VCaP (cell line): Measurements from ENCODE around the gene ARMC10.
A peak's percentile ranks its signal among the peaks of the same experiment; 100 is the strongest.

Experiments
- H3K27ac ChIP-seq: fragments of 450-650 bp; 2 replicates; pipeline ENCODE4 v1.5.1; 2017
- TF ChIP-seq, protein P1 (sequence below): fragments of 450-650 bp; conservative IDR thresholded peaks from 2 replicates; pipeline ENCODE4 v1.5.1; 2017; ENCODE audit warnings: mild to moderate bottlenecking, moderate library complexity

Gene ARMC10

DNA sequence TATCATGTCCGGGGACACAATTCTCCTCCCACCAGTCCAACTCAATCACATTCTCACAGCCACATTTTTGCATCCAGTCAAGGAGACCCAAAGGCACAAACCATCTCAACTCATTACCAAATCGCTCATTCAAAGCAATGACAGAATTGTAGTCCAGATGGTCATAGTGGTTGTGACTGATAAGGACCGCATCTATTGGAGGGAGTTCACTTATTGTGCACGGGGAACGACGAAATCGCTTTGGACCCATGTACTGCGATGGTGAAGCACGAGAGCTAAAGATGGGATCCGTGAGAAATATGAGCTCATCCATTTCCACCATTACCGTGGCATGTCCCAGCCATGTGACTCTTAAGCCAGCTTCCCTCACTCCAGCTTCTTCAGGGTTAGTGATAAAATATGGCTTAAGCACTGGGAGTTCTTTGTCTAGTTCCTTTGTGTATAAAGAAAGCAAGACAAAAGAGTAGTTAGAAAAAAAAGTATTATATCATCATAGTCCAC is 44.9 kb downstream of the ARMC10 start:
- TF ChIP-seq, protein P1, sequence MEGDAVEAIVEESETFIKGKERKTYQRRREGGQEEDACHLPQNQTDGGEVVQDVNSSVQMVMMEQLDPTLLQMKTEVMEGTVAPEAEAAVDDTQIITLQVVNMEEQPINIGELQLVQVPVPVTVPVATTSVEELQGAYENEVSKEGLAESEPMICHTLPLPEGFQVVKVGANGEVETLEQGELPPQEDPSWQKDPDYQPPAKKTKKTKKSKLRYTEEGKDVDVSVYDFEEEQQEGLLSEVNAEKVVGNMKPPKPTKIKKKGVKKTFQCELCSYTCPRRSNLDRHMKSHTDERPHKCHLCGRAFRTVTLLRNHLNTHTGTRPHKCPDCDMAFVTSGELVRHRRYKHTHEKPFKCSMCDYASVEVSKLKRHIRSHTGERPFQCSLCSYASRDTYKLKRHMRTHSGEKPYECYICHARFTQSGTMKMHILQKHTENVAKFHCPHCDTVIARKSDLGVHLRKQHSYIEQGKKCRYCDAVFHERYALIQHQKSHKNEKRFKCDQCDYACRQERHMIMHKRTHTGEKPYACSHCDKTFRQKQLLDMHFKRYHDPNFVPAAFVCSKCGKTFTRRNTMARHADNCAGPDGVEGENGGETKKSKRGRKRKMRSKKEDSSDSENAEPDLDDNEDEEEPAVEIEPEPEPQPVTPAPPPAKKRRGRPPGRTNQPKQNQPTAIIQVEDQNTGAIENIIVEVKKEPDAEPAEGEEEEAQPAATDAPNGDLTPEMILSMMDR = no peak
- no peak overlapping the region for H3K27ac ChIP-seq

GRCh38 chr7:103120362-103120761 is 45.4 kb downstream of the ARMC10 start:
- TF ChIP-seq, protein P1 = no peak
- no peak overlapping the region for H3K27ac ChIP-seq

DNA sequence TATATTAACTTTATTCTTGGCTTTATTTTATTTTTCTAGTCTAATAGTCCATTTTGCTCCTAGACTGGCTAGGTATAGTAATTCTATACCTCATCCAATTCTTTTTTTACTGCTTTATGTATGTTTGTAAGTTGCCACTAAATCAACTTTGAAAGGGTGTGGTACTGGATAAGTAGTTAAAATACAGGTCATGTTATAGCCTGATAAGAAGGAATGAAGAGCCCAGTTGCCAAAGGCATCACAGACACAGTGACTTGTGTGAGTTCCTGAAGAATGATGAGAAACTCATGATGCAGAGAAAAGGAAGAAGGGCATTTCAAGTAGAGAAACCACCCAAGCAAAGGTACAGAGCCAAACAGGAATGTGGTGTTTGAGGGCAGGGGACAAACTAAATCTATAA is 46.7 kb downstream of the ARMC10 start:
- no peak overlapping the region for H3K27ac ChIP-seq
- TF ChIP-seq, protein P1 = no peak

DNA sequence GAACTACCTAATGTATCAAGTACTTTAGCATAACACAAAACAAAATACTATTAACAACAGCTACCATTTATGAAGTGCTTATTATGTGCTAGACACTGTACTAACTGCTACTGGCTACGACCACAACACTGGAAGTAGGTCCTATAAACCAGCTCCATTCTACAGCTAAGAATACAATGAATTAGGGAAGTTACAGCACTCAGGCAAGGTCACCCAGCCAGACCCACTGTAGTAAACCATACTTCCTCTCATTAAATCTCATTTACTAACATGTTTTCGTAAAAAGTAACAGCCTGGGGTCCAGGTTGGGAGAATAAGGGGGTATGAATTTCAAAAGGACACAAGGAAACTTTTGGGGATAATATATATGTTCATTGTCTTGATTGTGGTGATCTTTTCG is 48.6 kb downstream of the ARMC10 start:
- TF ChIP-seq, protein P1 = no peak
- H3K27ac ChIP-seq = no peak overlapping the region

GRCh38 chr7:103124429-103124979 is 49.6 kb downstream of the ARMC10 start:
- TF ChIP-seq, protein P1 = no peak
- no peak overlapping the region for H3K27ac ChIP-seq

GRCh38 chr7:103127006-103127405 is 52.1 kb downstream of the ARMC10 start:
- TF ChIP-seq, protein P1 = no peak
- no peak overlapping the region; the same call in 1 of the 2 replicates for H3K27ac ChIP-seq

- H3K27ac ChIP-seq = peak overlapping the region; percentile 91
- TF ChIP-seq, protein P1 = no peak
These were observed 55.0 kb downstream of the ARMC10 start for GRCh38 chr7:103129702-103130549.
